Choroid plexus epithelial cell (primary cell): Measurements from ENCODE around the gene TTLL5.

Experiments used
- DNase-seq: peaks from one replicate; pipeline ENCODE4 v3.0.0-alpha.2; 2010; ENCODE audit warnings: low read depth
- H3K4me3 ChIP-seq: 2 replicates; pipeline ENCODE4 v1.5.1; 2011; ENCODE audit warnings: low read depth, mild to moderate bottlenecking, control low read depth, low read length, moderate library complexity
- CTCF ChIP-seq: conservative IDR thresholded peaks from 2 replicates; pipeline ENCODE4 v1.5.1; 2011; ENCODE audit warnings: low read depth, mild to moderate bottlenecking, control low read depth, inconsistent platforms, low read length, moderate library complexity

Gene TTLL5

GRCh38 chr14:75999511-76000190, 338.6 kb downstream of the TTLL5 start:
- TF ChIP-seq CTCF, result no peak
- DNase-seq, result no peak

GRCh38 chr14:76002383-76002782, 341.3 kb downstream of the TTLL5 start:
- DNase-seq, result no peak
- no peak for TF ChIP-seq CTCF
- H3K4me3 ChIP-seq, result no peak overlapping the region

More at GRCh38 chr14:75999511-76000190, 338.6 kb downstream of the TTLL5 start:
- H3K4me3 ChIP-seq, result no peak overlapping the region
